Mucosa of descending colon (tissue), 3 donors: ENCODE results near the gene FGF11. TPM values are rescaled to one million over a fixed set of nuclear protein-coding genes. Genes with fewer than 3 reads are reported as not detected.
"Not testable (repeated sequence)": the region's sequence is repeated elsewhere in the genome, so short reads cannot be mapped to it uniquely, and the experiment has no call there.

Source experiments
- ATAC-seq: fragments of 200-7000 bp; cut with Tn5 transposase; one replicate; pipeline ENCODE4 v1.9.1; 2020; ENCODE audit warnings: mild to moderate bottlenecking, moderate library complexity
- DNase-seq, 3 donors: peaks; one replicate each; pipeline ENCODE4 v3.0.0-alpha.2; 2020
- H3K36me3 ChIP-seq: fragments of 200-600 bp; one replicate; pipeline ENCODE4 v1.8.0; 2021; ENCODE audit warnings: low read depth, mild to moderate bottlenecking
- H3K4me1 ChIP-seq: fragments of 200-600 bp; one replicate; pipeline ENCODE4 v1.8.0; 2021; ENCODE audit warnings: low read depth, mild to moderate bottlenecking
- H3K4me3 ChIP-seq: fragments of 200-600 bp; one replicate; pipeline ENCODE4 v1.8.0; 2021; ENCODE audit warnings: mild to moderate bottlenecking
- H3K9me3 ChIP-seq: fragments of 200-600 bp; one replicate; pipeline ENCODE4 v1.8.0; 2021; ENCODE audit warnings: mild to moderate bottlenecking
- intact Hi-C, 2 donors: fragments of 100-400 bp; cut with DNase I in 1 of 2; cut with micrococcal nuclease in 1 of 2; formaldehyde crosslinking; loops; one replicate each; pipeline versions ENCODE4 v1.11.0 to v1.11.1; 2022; cut with DNase I, micrococcal nuclease
- total RNA-seq, 3 donors: library from RNA; stranded (reverse); fragmentation: NEBNext Ultra II Directional in 2 of 3; extraction: Animal tissue kit (Norgen Biotek cat#: 25700) in 2 of 3; gene quantifications; one replicate each; pipeline versions ENCODE4 v1.2.1 to v1.2.4, GENCODE V29; 2021 to 2023
- TF ChIP-seq, protein P1 (sequence below): fragments of 200-600 bp; IDR thresholded peaks from one replicate; pipeline ENCODE4 v1.8.0; 2022; ENCODE audit warnings: antibody characterized with exemption, mild to moderate bottlenecking
- donor health status: DM: no; HTN: no; CAD: no; lungs with moderate emphysema.
- donor health status: DM: no; HTN: no; CAD: no.
- donor health status: DM: no; HTN: yes; CAD: no.

Gene FGF11
- total RNA-seq, 3 donors from 2014 or later = 1.4 to 3.0 (median 2.2) TPM

DNA sequence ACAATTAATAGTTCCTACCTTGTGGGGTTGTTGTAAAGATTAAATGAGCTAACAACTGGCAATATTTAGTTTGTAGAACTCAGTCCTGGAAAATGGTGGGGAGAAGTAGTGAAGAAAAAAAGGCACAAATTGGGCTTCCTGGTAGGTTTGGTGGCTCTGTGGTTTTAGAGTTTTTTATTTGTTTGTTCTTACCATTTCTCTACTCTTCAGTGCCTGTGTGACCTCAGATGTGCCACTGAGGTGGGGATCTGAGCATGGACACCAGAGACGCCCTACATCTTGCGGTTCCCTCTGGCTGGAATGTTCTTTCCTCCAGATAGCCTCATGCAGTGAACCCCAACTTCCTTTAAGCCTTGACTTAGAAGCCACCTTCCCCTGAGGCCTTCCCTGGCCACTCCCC is 32.4 kb downstream of the FGF11 start:
- peaks cover 5% of the 10 kb centered on the region for H3K4me1 ChIP-seq
- intact Hi-C loops = no loop called here

DNA sequence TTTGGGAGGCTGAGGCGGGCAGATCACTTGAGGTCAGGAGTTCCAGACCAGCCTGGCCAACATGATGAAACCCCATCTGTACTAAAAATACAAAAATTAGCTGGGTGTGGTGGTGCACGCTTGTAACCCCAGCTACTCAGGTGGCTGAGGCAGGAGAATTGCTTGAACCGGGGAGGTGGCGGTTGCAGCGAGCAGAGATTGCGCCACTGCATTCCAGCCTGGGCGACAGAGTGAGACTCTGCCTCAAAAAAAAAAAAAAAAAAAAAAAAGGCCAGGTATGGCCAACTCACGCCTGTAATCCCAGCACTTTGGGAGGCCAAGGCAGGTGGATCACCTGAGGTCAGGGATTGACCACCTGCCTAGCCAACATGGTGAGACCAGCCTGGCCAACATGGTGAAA is 35.5 kb downstream of the FGF11 start:
- H3K4me1 ChIP-seq, intact Hi-C loops, H3K9me3 ChIP-seq, ATAC-seq, H3K36me3 ChIP-seq, H3K4me3 ChIP-seq: not testable (repeated sequence)
- DNase-seq = peak in 2 of 3 donors; percentile 7 to 16

More for the DNA sequence above, 32.4 kb downstream of the FGF11 start:
- ATAC-seq (no peak), DNase-seq (peak in 1 of 3 donors; percentile 9)
- Histone ChIP-seq H3K9me3 (no peaks in the 10 kb centered on the region), H3K4me3 (no peak overlapping the region), H3K36me3 (no peaks in the 10 kb centered on the region)
- TF ChIP-seq, protein P1, sequence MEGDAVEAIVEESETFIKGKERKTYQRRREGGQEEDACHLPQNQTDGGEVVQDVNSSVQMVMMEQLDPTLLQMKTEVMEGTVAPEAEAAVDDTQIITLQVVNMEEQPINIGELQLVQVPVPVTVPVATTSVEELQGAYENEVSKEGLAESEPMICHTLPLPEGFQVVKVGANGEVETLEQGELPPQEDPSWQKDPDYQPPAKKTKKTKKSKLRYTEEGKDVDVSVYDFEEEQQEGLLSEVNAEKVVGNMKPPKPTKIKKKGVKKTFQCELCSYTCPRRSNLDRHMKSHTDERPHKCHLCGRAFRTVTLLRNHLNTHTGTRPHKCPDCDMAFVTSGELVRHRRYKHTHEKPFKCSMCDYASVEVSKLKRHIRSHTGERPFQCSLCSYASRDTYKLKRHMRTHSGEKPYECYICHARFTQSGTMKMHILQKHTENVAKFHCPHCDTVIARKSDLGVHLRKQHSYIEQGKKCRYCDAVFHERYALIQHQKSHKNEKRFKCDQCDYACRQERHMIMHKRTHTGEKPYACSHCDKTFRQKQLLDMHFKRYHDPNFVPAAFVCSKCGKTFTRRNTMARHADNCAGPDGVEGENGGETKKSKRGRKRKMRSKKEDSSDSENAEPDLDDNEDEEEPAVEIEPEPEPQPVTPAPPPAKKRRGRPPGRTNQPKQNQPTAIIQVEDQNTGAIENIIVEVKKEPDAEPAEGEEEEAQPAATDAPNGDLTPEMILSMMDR = no peak

DNA sequence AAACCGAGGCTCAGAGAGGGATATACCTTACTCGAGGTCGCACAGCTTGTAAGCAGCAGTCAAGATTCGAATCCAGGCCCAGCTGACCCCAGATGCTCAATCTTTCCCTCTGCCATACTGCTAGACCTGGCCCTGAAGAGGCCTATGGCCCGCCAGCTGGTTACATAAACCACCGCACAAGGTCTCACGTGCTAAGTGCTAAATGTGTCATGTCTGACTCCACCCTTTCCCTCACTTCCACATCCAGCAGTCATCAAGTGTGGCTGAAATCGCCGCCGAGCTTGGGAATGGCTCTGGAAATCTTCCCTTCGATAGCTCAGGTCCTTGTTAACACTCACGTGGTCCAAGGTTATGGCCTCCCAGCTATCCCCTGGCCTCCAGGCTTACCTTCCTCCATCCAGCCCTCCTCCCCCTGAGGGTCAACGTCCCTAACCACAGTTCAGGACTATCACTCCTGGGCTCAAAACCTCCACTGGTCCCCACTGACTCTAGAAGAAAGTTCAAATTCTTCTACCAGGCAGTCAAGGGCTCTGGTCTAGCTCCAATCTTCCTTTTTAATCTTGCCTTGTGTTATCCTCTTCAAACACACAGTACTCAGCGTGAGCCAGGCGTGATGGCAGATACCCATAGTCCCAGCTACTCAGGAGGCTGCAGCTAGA is 36.6 kb downstream of the FGF11 start:
- ATAC-seq (no peak), DNase-seq (peak in 2 of 3 donors; percentile 38 to 55)
- intact Hi-C loops = no loop called here
- H3K36me3 ChIP-seq = no peaks in the 10 kb centered on the region
- TF ChIP-seq, protein P1 = no peak
- no peaks in the 10 kb centered on the region for H3K9me3 ChIP-seq
- H3K4me3 ChIP-seq = no peak overlapping the region
- peaks cover 10% of the 10 kb centered on the region for H3K4me1 ChIP-seq

DNA sequence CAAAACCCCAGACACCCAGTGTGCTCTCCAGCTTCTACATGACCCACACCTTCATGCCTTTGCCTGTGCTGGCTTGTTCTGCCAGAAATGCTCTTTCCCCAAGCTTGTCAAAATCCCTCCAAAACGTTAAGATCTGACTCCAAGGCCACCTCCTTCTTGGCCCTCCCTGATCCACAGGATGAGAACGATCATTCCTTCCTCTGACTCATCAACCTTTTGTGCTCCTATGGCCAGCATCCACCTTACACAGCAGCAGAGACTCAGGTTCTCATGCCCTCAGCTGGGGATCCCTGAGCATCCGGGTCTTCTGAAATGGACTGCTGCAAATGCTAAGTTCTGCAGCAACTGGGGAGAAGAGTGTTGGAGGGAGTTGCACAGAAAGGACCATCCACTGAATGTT is 37.2 kb downstream of the FGF11 start:
- DNase-seq (peak in 1 of 3 donors; percentile 18), ATAC-seq (no peak)
- intact Hi-C loops = no loop called here
- H3K4me3 ChIP-seq = no peak overlapping the region
- H3K36me3 ChIP-seq = no peaks in the 10 kb centered on the region
- H3K4me1 ChIP-seq = peaks cover 10% of the 10 kb centered on the region
- TF ChIP-seq, protein P1 = no peak
- H3K9me3 ChIP-seq = no peaks in the 10 kb centered on the region

DNA sequence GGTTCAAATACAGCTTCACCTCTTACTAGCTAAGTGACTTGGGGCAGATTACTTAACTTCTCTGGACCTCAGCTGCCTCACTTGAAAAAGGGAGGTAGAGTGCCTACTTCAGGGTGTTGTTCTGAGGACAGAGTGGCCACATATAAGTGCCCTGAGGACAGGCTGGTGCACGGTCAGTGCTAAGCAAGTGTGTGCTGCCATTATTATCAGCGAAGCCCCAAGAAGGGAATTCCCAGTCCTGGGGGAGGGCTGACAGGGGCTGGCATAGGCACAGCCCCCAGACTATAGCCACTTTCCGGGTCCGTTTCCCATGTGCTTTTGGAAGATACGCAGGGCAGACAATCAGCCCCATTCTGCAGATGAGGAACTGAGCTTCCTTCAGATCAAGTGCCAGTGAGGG is 37.6 kb downstream of the FGF11 start:
- no peak for ATAC-seq
- peaks cover 10% of the 10 kb centered on the region for H3K4me1 ChIP-seq

More for the DNA sequence above, 37.6 kb downstream of the FGF11 start:
- TF ChIP-seq, protein P1 = no peak
- no peak overlapping the region for H3K4me3 ChIP-seq
- H3K9me3 ChIP-seq = no peaks in the 10 kb centered on the region
- intact Hi-C loops = no loop called here
- no peak for DNase-seq
- no peaks in the 10 kb centered on the region for H3K36me3 ChIP-seq
